HG02642 (cell line): ENCODE measurements around the gene ZC3H6.
"Not testable (repeated sequence)": the region's sequence is repeated elsewhere in the genome, so short reads cannot be mapped to it uniquely, and the experiment has no call there.

ENCODE experiments used
- ATAC-seq: cut with Tn5 transposase; IDR thresholded peaks from one replicate; pipeline ENCODE4 v1.9.1; 2021; ENCODE audit warnings: mild to moderate bottlenecking; ENCODE audit not compliant: unreplicated experiment, poor library complexity

The ZC3H6 gene

DNA sequence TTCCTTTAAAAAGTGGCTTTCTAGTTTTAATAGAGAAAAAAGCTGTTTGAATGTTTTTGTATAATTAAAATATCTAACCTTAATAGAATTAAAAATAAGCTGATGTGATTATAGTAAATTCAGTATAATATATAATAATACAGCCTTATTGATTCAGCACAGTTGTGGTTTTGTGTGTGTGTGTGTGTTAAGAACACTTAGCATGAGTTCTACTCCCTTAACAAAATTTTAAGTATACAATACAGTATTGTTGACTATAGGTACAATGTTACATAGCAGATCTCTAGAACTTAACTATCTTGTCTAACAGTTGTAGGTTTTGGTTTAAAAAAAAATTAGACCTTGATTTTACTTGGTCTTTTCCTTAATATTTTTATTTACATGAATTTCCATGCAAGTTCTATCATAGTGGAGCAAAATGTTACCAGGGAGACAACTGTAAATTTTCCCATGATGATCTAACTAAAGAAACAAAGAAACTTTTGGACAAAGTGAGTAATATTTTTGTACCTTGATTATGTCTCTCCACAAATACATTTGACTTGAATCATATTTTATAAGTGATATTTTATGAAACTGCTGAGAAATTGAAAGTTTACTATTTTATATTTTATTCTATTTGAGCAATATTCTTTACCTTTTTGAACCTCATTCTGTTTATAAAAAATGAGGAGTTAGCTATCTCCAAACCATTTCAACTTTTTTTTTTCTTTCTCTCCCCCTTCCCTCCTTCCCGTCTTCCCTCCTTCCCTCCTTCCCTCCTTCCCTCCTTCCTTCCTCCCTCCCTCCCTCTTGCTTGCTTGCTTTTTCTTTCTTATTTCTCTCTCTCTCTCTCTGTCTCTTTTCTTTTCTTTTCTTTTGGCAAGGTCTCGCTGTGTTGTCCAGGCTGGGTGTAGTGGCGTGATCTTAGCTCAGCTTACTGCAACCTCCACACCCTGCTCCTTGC, 46.3 kb downstream of the ZC3H6 start:
- ATAC-seq = no peak

DNA sequence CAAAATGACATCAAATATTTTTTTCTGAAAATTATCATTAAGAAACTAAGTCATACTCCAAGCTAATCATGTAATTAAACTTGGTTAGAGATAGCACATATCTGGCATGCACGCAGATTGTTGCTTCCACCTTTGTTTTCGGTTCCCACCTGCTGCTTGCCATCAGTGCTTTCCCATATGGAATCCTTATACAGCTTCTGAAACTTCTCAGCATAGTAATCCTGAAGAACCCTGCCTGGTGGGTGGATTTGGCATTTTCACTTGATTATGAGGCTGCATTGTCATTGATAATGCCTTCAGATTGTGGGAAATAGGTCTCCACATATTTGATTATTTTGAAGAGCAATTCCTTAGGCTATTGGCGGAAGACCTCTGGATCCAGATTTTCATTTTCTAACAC, 47.5 kb downstream of the ZC3H6 start:
- ATAC-seq = no peak

- no peak for ATAC-seq
Measured at GRCh38 chr2:112332123-112332696, 56.8 kb downstream of the ZC3H6 start.

DNA sequence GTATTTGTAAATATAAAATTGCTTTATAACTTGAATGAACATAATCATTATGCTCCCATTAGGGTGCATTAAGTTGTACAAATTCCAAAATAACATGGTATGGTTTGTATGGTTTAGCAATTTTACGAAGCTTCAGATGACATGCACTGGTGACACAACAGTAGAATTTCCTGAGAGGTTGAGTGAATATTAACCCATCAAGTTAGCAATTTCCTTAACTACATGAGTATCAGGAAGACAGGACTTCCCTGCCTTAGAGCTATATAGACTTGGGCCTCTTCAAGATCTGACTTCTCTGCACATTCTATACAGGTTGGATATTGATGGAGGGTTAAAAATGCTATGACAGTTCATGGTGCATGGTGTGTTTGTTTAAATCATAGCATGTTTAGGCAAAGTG, 60.2 kb downstream of the ZC3H6 start:
- ATAC-seq = no peak

DNA sequence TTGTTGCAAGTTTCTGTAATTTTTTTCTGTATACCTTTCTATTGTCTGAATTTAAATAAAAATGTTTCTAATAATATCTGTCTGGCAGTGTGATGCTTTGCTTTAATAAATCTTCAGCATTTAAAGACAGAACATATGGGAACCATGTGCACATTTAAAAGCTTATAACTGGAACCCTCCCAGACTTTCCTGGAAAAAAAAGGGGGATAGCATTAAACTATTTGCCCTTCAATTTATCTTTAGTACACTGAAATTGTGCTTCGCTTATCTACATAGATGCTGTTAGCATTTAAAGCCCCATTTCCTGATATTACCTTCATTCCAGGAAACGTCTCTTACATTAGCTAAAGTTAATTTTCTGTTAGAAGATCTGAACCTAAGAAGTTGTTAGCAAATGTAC, 64.6 kb downstream of the ZC3H6 start:
- ATAC-seq = no peak

DNA sequence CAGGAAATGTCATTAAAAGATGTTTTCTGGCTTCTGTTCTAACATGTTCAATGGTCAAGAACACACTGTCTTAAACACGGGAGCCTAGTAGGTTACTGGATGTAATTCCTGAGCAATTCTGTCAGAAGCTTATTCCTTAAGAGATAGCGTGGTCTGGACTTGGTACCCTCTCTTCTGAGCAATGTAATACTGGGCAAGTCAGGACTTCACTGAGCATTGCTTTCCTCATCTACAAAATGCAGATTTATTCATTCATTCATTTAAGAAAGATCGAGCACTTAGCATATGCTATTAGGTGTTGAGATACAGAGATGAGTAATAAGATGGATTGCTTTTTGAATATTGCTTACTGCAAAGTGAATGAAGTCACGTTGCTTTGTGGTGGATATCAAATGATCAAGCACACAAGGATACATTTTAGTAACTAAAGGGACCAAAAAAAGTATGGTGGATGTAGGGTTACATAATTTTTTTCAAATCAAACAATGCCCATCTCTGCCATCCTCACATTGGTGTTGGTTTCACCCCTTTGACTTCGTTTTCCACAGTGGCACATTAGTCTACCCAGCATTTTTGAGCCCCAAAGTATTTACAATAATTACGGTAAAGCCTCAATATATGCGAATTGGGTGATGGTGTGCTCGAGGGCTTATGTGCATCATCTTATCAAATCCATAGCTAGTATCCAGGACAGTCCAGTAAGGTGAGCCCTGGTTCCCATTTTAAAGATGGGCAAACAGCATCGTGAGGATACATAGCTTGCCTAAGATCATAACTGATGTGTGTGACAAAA, 65.3 kb downstream of the ZC3H6 start:
- ATAC-seq = no peak

GRCh38 chr2:112342067-112342550, 66.7 kb downstream of the ZC3H6 start:
- no peak for ATAC-seq

DNA sequence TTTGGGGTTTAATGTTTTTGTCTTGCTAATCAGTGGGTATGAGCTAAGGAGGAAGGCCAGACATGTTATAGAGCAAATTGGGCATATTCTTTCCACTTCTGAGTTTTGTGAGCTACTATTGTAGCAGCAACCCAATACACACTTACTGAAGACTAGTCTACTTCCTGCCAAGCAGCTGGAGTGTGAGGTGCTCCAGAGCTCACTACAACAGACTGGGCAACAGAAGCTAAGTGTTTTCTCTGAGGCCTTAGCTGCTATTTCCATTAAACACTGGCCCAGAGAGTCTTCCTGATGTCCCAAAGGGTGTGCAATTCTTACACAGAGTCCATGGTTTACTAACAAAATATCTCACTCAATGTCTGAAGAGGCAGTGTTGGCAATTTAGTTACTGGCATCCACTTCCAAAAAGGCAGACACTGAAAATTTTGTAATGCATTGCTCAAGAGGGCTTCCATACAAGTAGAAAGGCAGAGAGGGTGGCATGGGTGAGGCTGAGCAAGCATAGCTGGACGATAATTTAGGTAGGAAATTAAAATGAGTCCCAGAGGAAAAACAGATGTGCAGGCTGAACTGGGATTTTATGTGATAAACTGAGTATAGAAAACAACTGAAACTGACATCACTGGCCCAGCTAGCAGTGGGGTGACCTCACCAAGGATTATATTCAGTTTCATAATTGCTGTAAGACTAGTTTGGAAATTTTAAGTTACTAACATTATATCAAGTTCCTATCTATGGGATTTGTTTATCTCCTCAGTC, 68.6 kb downstream of the ZC3H6 start:
- no peak for ATAC-seq

- ATAC-seq = no peak
Measured at GRCh38 chr2:112345030-112346027, 69.9 kb downstream of the ZC3H6 start.

- not testable (repeated sequence) for ATAC-seq
Measured at GRCh38 chr2:112352292-112352691, 76.9 kb downstream of the ZC3H6 start.

DNA sequence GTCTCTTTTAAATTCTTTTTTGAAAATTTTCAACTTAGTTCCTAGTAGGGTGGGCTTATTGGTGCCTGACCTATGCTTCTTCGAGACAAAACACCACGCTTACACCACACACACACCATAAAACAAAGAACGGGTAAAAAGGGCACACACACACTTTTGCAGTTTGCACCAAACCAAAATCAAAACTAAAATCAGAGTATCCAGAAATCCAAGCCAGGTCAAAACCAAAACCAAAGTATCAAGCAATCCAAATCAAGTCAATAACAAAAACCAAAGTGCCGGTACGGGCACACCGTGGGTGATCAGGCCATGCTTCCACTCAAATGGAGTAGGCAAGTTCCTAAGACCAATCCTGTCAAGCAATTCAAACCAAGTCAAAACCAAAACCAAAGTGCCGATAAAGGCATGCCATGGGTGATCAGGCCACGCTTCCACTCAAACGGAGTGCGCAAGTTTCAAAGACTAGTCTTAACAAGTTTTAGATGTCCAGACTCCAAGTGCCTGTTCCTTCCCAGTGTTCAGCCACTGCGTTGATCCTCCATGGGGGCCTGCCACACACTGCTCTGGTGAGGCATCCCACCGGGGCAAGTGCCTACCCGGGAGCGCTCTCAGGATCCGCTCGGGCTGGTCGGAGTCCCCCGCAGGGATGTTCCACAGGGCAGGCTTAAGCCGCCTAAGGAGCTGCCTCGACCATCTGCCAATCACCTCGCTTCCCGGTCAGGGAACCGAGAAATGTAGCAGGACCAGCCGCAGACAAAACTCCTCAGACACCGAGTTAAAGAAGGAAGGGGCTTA, 77.6 kb downstream of the ZC3H6 start:
- ATAC-seq = not testable (repeated sequence)

DNA sequence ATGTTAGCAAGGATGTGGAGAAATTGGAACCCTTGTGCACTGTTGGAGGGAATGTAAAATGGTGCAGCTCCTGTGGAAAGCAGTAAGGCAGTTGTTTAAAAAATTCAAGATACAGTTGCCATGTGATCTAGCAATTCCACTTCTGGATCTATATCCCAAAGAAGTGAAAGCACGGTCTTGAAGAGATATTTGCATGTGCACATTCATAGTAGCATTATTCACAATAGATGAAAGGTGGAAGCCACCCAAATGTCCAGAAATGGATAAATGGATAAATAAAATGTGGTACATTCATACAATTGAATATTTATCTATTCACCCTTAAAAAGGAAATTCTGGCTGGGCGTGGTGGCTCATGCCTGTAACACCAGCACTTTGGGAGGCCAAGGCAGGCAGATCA, 78.9 kb downstream of the ZC3H6 start:
- ATAC-seq = not testable (repeated sequence)

DNA sequence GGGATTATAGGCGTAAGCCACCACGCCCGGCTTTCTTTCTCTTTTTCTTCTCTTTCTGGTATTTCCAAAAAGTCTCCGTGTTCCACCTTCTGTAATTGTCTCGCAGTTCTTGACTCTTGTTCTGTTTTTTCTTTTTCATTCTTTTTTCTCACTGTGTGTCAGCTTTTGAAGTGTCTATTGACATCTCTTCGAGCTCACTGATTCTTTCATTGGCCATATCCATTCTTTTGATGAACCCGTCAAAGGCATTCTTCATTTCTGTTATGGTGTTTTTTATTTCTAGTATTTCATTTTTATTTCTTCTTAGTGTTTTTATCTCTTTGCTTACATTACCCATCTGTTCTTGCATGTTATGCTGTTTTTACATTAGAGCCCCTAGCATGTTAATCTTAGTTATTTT, 84.7 kb downstream of the ZC3H6 start:
- not testable (repeated sequence) for ATAC-seq
